Neural cell (in vitro differentiated cells): ENCODE measurements around the gene NAGA. TPM values are rescaled to one million over a fixed set of nuclear protein-coding genes. Genes with fewer than 3 reads are reported as not detected.
"Not testable (repeated sequence)": the region's sequence is repeated elsewhere in the genome, so short reads cannot be mapped to it uniquely, and the experiment has no call there.

Experiments used
- H2AFZ ChIP-seq: fragments of 200-600, 300-800 bp; sonication (generic), shearing (Covaris generic); 2 replicates; pipeline ENCODE4 v1.6.0; 2014; ENCODE audit warnings: low read depth, mild to moderate bottlenecking, antibody characterized with exemption, low read length, moderate library complexity
- H3F3A ChIP-seq: fragments of 200-600 bp; shearing (Covaris generic); 2 replicates; pipeline ENCODE4 v1.6.1; 2016; ENCODE audit warnings: mild to moderate bottlenecking, moderate library complexity, mixed read lengths, antibody characterized with exemption, low read length; ENCODE audit not compliant: insufficient read depth, poor library complexity, severe bottlenecking
- H3K27ac ChIP-seq: fragments of 200-600, 300-800 bp; sonication (generic), shearing (Covaris generic); 2 replicates; pipeline ENCODE4 v1.5.1; 2014; ENCODE audit warnings: mild to moderate bottlenecking, low read length, moderate library complexity
- H3K27me3 ChIP-seq: fragments of 300-800, 200-600 bp; sonication (generic), shearing (Covaris generic); 2 replicates; pipeline ENCODE4 v1.6.0; 2014; ENCODE audit warnings: mild to moderate bottlenecking, low read depth, low read length, moderate library complexity; ENCODE audit not compliant: insufficient read depth
- H3K36me3 ChIP-seq: fragments of 300-800, 200-600 bp; sonication (generic), shearing (Covaris generic); 2 replicates; pipeline ENCODE4 v1.5.1; 2014; ENCODE audit warnings: mild to moderate bottlenecking, antibody characterized with exemption, low read length, moderate library complexity; ENCODE audit not compliant: insufficient read depth
- H3K4me2 ChIP-seq: fragments of 300-800, 200-600 bp; sonication (generic), shearing (Covaris generic); 2 replicates; pipeline ENCODE4 v1.6.0; 2014; ENCODE audit warnings: mild to moderate bottlenecking, low read length
- H3K4me3 ChIP-seq: fragments of 300-800, 200-600 bp; sonication (generic), shearing (Covaris generic); 2 replicates; pipeline ENCODE4 v1.5.1; 2014; ENCODE audit warnings: mild to moderate bottlenecking, low read length, moderate library complexity
- H3K79me2 ChIP-seq: fragments of 200-600 bp; shearing (Covaris generic); replicated peaks from 2 replicates; pipeline ENCODE4 v1.6.0; 2014; ENCODE audit warnings: mild to moderate bottlenecking, low read length, moderate library complexity; ENCODE audit not compliant: insufficient read depth
- H3K9ac ChIP-seq: fragments of 300-800, 200-600 bp; sonication (generic), shearing (Covaris generic); 2 replicates; pipeline ENCODE4 v1.6.1; 2016; ENCODE audit warnings: mild to moderate bottlenecking, low read length, mixed read lengths
- H3K9me2 ChIP-seq: fragments of 200-600 bp; shearing (Covaris generic); 2 replicates; pipeline ENCODE4 v1.6.1; 2016; ENCODE audit warnings: mild to moderate bottlenecking, low read length, mixed read lengths; ENCODE audit not compliant: insufficient read depth
- H3K9me3 ChIP-seq: fragments of 200-600, 300-800 bp; sonication (generic), shearing (Covaris generic); 2 replicates; pipeline ENCODE4 v1.6.1; 2016; ENCODE audit warnings: mild to moderate bottlenecking, mixed run types, low read length, moderate library complexity, mixed read lengths
- H4K20me1 ChIP-seq: fragments of 200-600 bp; shearing (Covaris generic); 2 replicates; pipeline ENCODE4 v1.6.1; 2016; ENCODE audit warnings: mild to moderate bottlenecking, mixed run types; ENCODE audit not compliant: insufficient read depth
- CTCF ChIP-seq: fragments of 450-650 bp; IDR thresholded peaks from 2 replicates; pipeline ENCODE4 v1.5.1; 2014; ENCODE audit warnings: antibody characterized with exemption, mild to moderate bottlenecking, moderate library complexity; ENCODE audit not compliant: poor library complexity, severe bottlenecking
- EP300 ChIP-seq: fragments of 450-650 bp; conservative IDR thresholded peaks from 2 replicates; pipeline ENCODE4 v1.6.1; 2014; ENCODE audit warnings: antibody characterized with exemption, mild to moderate bottlenecking, moderate library complexity; ENCODE audit not compliant: poor library complexity, severe bottlenecking
- EZH2 ChIP-seq: fragments of 200-600, 300-800 bp; shearing (Covaris generic), sonication (generic); IDR thresholded peaks from 2 replicates; pipeline ENCODE4 v1.6.1; 2014; ENCODE audit warnings: antibody characterized with exemption, low read length, borderline replicate concordance, mild to moderate bottlenecking; ENCODE audit not compliant: insufficient read depth, poor library complexity, severe bottlenecking
- MXI1 ChIP-seq: fragments of 450-650 bp; conservative IDR thresholded peaks from 2 replicates; pipeline ENCODE4 v1.6.1; 2014; ENCODE audit warnings: antibody characterized with exemption, mild to moderate bottlenecking; ENCODE audit not compliant: poor library complexity, severe bottlenecking
- POLR2AphosphoS5 ChIP-seq: IDR thresholded peaks from 2 replicates; pipeline ENCODE4 v1.6.1; 2012
- RAD21 ChIP-seq: fragments of 450-650 bp; conservative IDR thresholded peaks from 2 replicates; pipeline ENCODE4 v1.6.1; 2014; ENCODE audit warnings: antibody characterized with exemption, mild to moderate bottlenecking, moderate library complexity
- REST ChIP-seq: IDR thresholded peaks from 2 replicates; pipeline ENCODE4 v1.6.1; 2012; ENCODE audit warnings: borderline replicate concordance
- SMC3 ChIP-seq: fragments of 450-650 bp; conservative IDR thresholded peaks from 2 replicates; pipeline ENCODE4 v1.6.1; 2014; ENCODE audit warnings: antibody characterized with exemption, mild to moderate bottlenecking, moderate library complexity; ENCODE audit not compliant: poor library complexity
- TAF1 ChIP-seq: IDR thresholded peaks from 2 replicates; pipeline ENCODE4 v1.6.1; 2012; ENCODE audit warnings: low read depth
- polyA minus RNA-seq: library from RNA; depleted of rRNA, polyadenylated mRNA; stranded (reverse); fragments of >200 nt; gene quantifications from 2 replicates; pipeline ENCODE4 v1.2.3, GENCODE V29; 2014
- polyA plus RNA-seq: library from polyadenylated mRNA; depleted of rRNA; stranded (reverse); fragments of >200 nt; gene quantifications from 2 replicates; pipeline ENCODE4 v1.2.3, GENCODE V29; 2014

Gene NAGA
- polyA plus RNA-seq (8.8 and 11.4 TPM in 2 replicates), polyA minus RNA-seq (11.3 and 13.4 TPM in 2 replicates)

GRCh38 chr22:42070517-42071422, at the start of gene NAGA:
TSS of gene NAGA (minus strand) at chr22:42070812. CDS start at chr22:42070297, 515 bp downstream.
- Histone ChIP-seq H3K4me2 (peak within 1 kb of the TSS; percentile 66), H2AFZ (peak within 1 kb of the TSS; percentile 62), H3K4me3 (peak within 1 kb of the TSS; percentile 70), H4K20me1 (no peaks in the 10 kb centered on the region), H3K9me3 (no peaks in the 10 kb centered on the region), H3K9ac (peak within 1 kb of the TSS; percentile 68), H3K9me2 (no peaks in the 10 kb centered on the region), H3K27me3 (no peaks in the 10 kb centered on the region), H3K36me3 (no peaks in the 10 kb centered on the region), H3K27ac (peak within 1 kb of the TSS; percentile 70), H3K79me2 (no peaks in the 10 kb centered on the region), H3F3A (no peaks in the 10 kb centered on the region)
- TF ChIP-seq POLR2AphosphoS5: peak; percentile 93
- no peak for TF ChIP-seq CTCF
- peak; percentile 83 for TF ChIP-seq REST
- peak; percentile 85 for TF ChIP-seq MXI1
- no peak for TF ChIP-seq EZH2
- TF ChIP-seq RAD21: no peak
- peak; percentile 42 for TF ChIP-seq EP300
- TF ChIP-seq SMC3: no peak
- peak; percentile 77 for TF ChIP-seq TAF1

- Histone ChIP-seq H3F3A (no peaks in the 10 kb centered on the region), H3K27ac (no peak overlapping the region), H3K79me2 (no peaks in the 10 kb centered on the region), H4K20me1 (no peaks in the 10 kb centered on the region), H3K9me2 (no peaks in the 10 kb centered on the region), H3K27me3 (no peaks in the 10 kb centered on the region), H3K4me2 (no peak overlapping the region), H3K9me3 (no peaks in the 10 kb centered on the region), H3K4me3 (no peak overlapping the region), H2AFZ (no peak overlapping the region), H3K36me3 (no peaks in the 10 kb centered on the region), H3K9ac (no peak overlapping the region)
- TF ChIP-seq RAD21: no peak
- no peak for TF ChIP-seq MXI1
- TF ChIP-seq POLR2AphosphoS5: no peak
- no peak for TF ChIP-seq TAF1
- TF ChIP-seq SMC3: peak; percentile 22
- TF ChIP-seq REST: no peak
These were observed 46.3 kb upstream of the NAGA start for GRCh38 chr22:42116848-42117424.

- not testable (repeated sequence) for H3K4me3 ChIP-seq, H3K9me2 ChIP-seq, H2AFZ ChIP-seq, H3K4me2 ChIP-seq, H3K27ac ChIP-seq, H3K9me3 ChIP-seq, H3K9ac ChIP-seq, H3K27me3 ChIP-seq, H3K79me2 ChIP-seq, H4K20me1 ChIP-seq, H3K36me3 ChIP-seq, H3F3A ChIP-seq
These were observed 44.8 kb upstream of the NAGA start for GRCh38 chr22:42115420-42115830.
